HG02610 (cell line): ENCODE results near the gene LCP1.

Experiments
- ATAC-seq: cut with Tn5 transposase; IDR thresholded peaks from one replicate; pipeline ENCODE4 v1.9.1; 2021; ENCODE audit warnings: mild to moderate bottlenecking, moderate library complexity; ENCODE audit not compliant: unreplicated experiment

LCP1 gene

DNA sequence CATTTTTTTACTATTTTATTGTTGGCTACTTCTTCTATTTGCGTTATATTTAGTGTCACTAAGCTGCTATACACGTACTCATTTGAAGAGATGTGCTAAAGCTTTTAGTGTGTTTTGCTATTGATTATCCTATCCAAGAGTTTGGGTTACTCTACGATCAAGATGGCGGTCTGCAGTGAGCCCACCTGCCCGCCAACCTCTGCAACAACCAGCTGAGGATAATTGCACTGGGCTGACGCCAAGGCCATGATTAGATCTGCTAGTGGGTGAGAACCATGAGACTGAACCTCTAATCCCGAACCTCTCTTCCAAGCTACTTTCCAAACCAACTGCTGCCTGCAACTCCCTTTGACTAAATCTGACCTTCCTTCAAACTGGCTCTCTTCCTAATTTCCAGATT, 78.9 kb downstream of the LCP1 start:
- no peak for ATAC-seq

DNA sequence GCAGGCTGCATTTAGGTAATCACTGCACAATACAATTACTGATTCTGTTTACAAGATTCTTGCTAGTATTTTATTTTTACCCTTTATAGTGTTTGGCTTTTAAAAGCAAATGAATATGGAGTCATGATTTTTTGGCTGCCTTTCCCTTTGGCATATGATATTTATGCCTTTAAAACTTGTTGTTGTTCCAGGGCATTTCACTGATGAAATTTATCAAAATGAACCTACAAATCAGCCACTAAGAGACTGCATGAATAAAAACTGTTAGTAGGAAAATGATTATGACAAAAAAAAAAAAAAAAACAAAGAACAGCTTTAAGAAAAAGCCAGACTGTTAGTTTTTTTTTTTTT, 79.7 kb downstream of the LCP1 start:
- no peak for ATAC-seq

DNA sequence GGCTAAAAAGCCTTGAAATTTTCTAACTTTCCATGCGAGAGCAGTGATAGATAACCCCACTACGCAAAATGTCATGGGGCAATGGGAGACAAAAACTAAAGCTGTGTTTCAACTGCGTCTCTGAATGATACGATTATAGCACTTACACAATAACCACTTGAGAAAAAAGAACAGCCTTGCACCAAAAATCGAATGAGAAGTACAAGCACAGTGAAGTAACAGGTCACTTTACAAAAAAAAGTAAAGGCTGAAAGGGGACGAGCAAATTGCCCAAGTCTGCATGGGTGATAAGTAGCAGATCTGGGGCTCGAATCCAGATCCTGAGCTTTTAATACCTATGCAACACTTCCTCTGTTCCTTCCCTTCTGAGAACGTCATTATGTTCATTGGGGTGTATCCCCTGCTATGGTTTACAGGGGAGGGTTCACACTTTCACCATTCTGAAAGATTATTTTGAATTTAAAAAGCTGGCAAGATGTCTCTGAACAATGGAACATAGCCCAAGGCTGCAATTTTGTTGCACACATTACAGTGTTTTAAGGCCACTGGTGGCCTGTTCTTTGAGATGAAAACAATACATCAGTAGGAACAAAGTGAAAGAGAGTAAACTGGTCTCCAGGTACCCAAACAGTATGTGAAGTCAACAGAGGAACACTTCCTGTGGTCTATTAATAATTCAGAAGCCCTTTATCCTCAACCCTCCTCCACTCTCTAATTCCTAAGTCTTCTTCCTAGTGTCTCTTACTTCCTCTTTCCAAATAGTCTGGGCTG, 80.3 kb downstream of the LCP1 start:
- ATAC-seq: no peak

DNA sequence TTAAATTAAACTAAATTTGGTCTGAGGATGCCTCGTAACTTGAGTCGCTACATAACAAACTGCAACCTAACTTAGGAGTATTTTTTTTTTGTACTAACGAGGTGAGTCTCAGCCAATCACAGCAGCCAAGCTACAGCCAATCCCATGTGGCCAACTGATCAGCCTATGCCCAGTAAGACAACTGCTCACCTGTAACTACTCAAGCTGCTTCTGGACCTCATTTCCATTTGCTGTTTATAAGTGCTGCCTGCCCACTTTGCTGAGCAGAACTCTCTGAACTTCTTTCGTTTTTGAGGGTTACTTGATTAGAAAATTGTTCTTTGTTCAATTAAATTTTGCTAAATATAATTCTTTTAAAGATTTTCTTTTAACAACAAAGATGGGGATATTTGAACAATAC, 81.0 kb downstream of the LCP1 start:
- ATAC-seq: no peak

DNA sequence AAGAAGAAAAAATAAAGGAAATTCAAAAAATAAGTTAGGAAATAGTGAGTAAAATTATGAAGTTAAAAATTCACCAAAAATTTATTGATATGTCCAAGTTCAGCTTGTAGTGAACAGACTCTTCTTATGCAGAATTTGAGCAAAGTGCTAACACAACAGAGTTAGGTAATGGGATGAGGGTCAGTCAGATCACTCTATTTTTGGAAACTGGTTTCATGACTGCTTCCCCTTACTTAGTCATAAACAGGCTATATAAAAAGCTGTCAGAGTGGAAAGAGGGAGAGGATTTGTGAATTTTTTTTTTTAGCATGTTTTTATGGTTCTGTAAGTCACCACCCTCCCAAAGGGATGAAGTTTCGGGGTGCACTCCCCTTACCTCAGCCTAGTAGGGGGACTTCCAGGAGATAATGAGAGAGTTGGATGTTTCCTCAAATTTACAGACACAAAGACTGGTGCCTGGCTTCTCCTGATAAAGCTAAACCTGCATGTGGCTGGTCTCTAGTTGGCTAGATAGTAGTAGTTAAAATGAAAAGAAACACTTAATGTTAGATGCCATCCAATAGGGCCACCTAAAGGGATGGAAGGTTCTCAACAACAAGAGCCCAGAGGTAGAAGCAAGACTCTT, 81.7 kb downstream of the LCP1 start:
- ATAC-seq: no peak

DNA sequence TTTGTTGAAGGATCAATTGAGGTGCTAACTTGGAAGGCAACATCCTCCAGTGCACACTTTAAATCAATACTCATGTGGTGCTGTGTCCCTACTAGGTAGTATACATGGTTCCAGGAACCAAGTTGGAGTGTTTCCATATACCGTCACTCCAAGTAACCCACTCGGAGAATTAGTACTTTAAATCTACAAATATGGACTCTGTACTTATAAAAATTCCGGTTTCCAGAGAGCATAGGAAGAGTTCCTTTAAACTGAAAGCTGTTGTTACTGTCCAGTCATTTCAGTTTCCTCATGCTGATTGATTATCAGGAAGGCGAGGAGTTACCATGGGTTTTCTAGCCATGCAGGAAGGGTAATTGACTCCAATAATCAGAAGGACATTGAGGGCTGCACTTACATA, 84.3 kb downstream of the LCP1 start:
- ATAC-seq: no peak

DNA sequence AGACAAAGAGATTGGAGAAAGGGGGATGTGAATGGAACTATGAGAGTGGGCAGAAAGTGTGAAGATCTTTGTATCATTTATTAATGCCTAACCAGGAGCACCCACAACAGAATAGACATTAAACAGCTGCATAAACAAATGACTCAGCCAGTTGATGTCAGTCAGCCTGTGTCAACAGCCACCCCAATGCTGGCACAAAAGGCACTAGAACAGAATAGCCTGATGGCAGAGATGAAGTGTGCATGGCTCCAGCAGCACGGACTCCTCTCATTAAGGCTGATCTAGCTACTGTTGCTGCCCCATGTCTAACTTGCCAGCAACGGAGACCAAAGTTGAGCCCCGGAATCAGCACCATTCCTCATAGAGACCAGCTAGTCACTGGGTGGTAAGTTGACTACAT, 85.0 kb downstream of the LCP1 start:
- ATAC-seq: no peak

DNA sequence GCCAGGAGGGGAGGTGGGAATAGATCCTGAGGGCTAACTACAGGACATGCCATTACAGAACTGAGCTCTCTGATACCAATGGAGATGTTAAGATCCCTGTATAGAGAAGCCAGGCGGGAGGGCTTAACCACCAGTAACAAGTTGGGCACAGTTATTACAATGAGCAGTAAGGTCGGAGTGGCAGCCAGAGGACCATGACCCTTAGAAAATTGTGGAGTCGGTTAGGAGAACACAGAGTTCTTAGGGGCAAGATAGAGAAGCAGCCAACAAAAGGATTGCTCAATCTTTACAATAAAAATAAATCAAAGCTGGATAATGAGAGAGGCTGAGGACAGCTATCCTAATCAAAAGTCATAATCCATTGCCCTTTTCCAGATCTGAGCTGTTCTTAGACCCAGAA, 87.5 kb downstream of the LCP1 start:
- ATAC-seq: no peak

DNA sequence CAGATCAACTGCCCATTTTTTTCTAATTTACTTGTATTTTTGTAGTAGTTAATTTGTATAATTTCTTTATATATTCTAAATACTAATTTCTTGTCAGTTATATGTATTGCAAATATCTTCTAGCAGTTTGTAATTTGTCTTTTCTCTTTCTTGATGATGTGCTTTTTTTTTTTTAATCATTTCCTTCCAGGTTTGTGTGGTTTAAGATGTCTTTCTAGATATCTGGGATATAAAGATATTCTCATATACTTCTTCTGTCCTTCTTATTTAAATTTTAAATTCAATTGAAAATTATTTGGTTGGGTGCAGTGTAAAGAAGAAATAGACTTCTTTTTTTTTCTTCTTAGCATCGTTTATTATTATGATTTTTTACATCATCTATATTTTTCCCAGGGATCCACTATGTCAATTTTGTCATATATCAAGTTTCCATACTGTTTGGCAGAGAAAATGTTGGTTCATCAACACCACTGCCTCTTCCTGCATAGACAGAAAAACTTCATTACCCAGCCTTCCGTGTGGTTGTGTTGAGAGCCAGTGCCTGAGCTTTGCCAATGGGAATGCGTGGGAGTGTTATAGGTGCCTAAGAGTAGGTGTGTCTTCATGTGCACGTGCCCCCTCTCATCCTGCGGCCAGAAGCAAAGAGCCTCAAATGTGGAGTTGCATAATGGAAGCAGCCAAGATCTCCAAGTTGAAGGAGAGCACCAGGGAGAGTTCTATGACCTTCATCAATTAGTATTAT, 93.0 kb downstream of the LCP1 start:
- ATAC-seq: no peak

DNA sequence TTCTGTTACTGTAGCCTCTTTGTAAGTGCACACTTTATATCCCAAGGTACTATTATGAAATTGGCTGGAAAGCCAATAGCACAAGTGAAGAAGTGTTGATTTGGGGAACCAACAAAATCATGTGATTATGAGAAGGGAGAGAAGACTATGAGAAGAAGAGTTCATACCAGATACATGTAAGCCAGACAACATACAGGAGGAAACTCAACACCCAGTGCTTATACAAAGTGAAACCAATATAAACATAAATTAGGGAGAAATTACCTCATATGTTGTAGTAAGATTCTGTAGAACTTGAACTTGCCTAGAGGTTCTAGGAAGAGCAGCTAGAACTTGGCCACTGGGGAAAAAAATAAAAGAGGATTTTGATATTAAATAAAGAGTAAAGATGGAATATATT, 94.5 kb downstream of the LCP1 start:
- ATAC-seq: no peak

DNA sequence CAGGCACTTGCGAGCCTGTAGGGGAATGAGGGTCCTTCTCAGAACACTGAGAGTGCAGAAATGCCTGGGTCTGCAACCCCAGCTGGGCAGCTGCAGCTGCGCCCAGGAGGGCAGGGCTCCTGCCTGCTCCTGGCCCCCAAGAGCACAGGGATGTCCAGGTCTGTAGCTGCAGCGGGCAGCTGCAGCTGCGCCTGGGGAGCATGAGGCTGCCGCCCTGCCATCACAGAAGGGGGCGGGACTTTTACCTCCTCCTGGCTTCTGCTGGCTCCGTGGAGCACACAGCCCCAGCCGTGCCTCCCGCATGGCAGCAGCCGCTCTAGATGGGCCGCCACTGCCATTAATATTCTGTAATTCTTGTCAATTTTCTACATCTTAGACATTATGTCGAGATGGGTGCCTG, 95.0 kb downstream of the LCP1 start:
- ATAC-seq: no peak

DNA sequence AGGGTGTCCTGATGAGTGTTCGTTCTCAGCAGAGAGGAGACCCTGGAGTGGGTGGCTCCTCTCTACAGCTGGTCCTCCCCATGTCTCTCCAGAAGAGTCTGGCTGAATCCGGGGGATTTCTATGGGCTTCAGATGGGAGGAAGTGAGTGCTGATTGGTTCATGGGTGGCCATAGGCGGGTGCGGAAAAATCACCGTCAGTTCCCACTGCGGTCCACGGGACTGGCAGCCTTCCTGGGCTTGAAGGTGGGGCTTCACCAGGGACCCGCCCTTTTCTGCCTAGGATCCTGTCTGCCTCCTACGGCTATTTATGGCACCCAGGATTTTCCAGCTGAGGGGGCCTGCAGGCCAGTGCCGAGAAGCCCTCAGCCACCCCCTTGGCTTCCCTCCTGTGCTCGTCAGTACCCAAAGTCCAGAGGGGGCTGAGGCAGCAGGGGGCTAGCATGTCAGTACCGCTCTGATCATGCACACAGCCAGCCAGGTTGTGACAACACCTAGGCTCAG, 95.5 kb downstream of the LCP1 start:
- ATAC-seq: no peak

DNA sequence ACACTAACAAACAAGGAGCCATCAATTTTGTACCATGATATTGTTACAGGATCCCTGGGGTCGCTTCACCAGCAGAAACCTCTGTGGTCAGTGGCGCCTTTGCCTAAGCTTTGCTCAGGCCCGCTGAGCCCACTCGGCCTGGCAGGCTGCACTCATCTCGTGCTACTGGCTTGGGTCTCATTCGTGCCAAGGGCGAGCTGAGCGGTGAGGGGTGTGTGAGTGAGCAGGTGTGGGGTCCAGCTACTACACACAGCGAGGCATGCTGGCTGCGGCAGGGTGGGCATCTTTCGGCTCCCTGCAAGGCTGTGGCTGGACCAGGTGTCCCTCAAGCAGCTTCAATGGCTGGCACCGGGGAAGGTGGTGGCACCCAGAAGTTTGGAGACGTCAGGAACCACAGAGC, 96.2 kb downstream of the LCP1 start:
- no peak for ATAC-seq

DNA sequence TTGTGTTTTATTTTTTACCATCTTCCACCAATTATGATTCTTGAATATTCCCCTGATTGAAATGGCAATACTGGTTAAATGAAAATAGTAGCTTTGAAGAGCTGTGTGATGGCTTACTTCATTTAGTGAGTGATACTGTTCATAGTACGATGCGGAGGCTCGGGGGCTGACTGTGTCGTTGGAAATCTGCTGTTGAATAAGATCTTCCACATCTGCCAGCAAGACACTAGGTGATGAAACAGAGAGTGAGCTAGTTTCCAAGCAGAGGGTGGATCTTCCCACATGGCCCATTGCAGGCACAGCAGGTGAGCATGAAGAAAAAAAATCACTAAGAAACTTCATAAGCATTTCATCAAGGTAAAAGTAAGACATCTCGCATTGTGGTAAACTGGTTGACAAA, 99.7 kb downstream of the LCP1 start:
- ATAC-seq: no peak

DNA sequence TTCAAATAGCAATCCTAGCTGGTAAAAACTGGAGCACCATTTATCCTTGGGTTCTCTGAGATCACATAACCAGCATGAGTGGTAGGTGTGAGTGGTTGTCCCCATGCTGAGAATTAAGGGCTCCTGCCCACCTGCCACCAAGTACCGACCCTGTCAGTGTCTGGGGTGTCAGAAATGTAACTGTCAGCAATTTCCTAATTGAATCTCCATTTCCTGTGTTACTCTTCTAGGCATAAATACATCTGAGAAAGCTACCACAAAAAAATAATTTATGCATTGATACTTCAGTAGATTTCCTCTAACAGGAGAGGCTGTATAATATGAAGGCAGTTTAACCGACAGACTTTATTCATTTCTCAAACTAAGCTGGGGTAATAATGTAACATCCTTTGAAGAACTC, 102.2 kb downstream of the LCP1 start:
- ATAC-seq: no peak

DNA sequence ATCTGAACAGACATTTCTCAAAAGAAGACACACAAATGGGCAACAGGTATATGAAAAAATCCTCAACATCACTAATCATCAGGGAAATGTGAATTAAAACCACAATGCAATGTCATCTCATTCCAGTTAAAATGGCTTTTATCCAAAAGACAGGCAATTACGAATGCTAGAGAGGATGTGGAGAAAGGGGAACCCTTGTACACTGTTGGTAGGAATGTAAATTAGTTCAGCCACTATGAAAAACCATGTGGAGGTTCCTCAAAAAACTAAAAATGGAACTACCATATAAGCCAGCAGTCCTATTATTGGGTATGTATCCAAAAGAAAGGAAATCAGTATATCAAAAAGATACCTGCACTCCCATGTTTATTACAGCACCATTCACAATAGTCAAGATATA, 104.7 kb downstream of the LCP1 start:
- ATAC-seq: no peak

DNA sequence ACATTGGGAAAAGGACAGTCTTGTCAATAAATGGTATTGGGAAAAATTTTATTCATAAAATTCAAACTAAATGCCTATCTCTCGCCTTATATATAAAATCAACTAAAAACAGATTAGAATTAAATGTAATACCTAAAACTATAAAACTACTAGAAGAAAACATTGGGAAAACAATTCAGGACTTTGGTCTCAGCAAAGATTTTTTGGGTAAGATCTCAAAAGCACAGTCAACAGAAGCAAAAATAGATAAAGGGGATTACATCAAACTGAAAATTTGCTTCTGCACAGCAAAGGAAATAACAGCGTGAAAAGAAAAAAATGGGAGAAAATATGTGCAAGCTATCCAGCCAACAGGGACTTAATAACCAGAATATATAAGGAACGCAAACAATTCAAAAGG, 105.2 kb downstream of the LCP1 start:
- ATAC-seq: no peak
